ENCODE data around the gene LRRC36.

- TF ChIP-seq CTCF (IDR thresholded peaks at IDR 0.05; ENCODE audit: insufficient read depth, low read length, poor library complexity, severe bottlenecking) (no peak), EZH2phosphoT487 (conservative IDR thresholded peaks at IDR 0.05; ENCODE audit: low read length) (no peak)
Measured at GRCh38 chr16:67433131-67433719, 106.6 kb downstream of the LRRC36 start.

All from SU-DHL-6 (cell line).